ENCODE measurements around the gene ARHGAP8.

Gene ARHGAP8

DNA sequence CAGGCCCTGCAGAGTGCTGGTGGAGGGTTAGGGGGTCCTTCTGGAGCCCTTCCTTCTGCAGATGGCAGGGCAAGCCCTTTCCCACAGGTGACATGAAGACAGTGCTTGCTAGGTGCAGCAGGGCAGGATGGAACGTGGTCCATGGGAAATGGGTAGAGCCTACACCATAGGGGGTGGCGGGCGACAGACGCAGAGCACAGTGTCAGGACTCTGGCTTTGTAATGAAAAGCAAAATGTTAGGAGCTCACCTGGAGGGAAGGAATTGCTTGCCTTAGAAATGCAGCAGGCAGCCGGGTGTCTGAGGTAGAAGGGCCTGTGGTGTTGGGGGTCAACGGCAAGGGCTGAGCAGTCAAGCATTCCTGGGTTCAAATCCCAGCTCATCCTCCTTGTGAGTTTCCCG lies 54.9 kb downstream of the ARHGAP8 start:
- DNase-seq: no peak

DNA sequence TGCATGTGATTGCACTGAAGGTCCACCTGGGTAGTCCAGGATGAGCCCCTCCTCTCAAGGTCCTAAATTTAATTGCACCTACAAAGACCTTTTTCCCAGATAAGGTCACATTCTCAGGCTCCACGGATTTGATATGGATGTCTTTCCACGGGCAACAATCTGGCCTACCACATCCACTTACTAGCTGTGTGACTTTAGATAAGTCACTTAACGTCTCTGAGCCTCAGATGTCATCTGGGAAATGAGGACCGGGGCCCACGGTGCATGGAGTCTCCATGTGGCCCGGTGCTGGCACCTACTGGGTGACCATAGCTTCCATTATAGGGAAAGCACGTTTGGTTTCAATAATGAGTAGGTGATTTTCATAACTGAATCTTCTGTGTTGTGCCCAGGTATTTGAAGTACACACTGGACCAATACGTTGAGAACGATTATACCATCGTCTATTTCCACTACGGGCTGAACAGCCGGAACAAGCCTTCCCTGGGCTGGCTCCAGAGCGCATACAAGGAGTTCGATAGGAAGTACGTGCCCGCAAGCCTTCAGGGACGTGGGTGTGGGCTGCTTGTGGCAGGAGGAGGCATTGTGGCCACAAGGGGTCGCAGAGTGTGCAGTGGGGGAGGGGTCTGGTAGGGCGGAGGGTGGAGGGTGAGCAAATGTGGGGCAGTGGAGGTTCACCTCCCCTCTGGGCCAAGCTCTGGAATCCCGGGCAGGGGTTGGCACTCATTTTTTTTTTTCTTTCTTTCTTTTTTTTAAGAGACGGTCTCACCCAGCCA lies 55.7 kb downstream of the ARHGAP8 start:
- no peak for DNase-seq

DNA sequence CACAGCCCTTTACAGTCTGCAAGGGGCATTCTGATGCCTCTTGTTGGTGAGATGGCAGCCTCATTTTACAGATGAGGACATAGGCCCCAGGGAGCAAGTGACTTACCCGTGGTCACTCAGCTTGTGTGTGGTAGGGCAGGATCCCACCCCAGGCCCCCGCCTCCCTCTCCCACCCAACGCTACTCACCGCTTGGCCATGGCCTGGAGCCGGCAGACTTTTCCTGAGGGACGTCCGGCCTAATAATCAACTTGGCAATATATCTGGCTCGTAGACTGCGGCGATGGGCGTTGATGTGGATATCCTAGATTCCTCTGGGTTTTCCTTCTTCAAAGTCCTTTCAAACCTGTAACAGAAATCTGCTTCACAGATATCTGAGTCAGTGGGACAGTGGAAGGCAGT lies 57.1 kb downstream of the ARHGAP8 start:
- no peak for DNase-seq

- DNase-seq: no peak
Measured at GRCh38 chr22:44811141-44811540, 58.8 kb downstream of the ARHGAP8 start.

DNA sequence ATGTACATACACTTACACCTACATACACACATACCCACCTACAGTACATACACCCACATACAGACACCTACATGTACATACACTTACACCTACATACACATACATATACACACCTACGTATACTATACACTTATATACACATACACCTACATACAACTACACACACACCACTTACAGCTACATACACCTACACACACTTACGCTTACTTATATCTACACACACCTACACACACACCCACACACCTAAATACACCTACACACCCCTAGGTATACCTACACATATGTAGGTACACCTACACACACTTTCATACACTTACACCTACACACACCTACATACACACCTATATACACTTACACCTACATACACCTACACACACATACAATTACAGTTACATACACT lies 61.0 kb downstream of the ARHGAP8 start:
- DNase-seq: no peak

GRCh38 chr22:44814266-44815098 lies 62.1 kb downstream of the ARHGAP8 start:
- DNase-seq: no peak

GRCh38 chr22:44815099-44816070 lies 63.0 kb downstream of the ARHGAP8 start:
- DNase-seq: no peak

GRCh38 chr22:44816141-44816540 lies 63.8 kb downstream of the ARHGAP8 start:
- no peak for DNase-seq

DNA sequence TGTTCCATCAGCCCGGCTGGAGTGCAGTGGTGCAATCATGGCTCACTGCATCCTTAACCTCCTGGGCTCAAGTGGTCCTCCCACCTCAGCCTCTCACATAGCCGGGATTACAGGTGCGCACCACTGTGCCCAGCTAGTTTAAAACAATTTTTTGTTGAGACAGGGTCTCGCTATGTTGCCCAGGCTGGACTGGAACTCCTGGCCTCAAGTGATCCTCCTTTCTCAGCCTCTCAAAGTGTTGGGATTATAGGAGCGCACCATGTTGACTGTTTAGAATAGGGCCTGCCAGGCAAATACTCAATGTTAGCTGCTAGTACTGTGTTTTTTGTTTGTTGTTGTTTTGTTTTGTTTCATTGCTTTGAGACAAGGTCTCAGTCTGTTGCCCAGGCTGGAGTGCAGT lies 66.4 kb downstream of the ARHGAP8 start:
- DNase-seq: no peak

- no peak for DNase-seq
Measured at GRCh38 chr22:44819966-44820631, 67.7 kb downstream of the ARHGAP8 start.

DNA sequence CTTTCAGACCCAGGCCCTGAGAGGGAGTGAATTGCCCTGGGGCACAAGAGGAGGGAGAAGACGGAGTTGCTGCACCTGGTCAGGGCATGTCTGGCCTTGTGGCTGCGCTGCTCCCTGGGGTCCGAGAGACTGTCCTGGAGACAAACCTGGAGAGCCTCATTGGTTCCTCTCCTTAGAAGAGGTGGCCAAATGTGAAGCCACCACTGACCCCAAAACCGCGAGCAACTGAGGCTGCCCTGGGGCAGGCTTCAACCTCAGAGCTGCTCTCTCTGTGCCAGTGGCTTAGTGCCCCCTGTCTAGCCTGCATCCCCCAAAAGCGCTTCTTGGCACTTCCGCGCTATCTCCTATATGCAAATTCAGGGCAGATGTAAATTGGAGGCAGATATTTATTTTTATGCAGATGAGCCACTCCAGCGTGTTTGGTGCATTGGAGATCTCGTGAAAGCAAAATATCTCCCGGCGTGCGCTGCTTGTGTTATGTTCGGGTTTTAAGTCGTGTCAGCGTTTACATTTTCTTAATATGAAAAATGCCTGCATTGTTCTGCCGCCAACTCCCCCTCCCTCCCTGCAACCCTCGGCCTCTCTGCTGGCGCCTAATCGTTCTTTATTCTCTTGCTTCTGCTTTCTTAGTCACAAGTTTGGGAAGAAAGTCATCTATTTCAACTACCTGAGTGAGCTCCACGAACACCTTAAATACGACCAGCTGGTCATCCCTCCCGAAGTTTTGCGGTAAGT lies 69.5 kb downstream of the ARHGAP8 start:
- DNase-seq: no peak

GRCh38 chr22:44822534-44822933 lies 70.2 kb downstream of the ARHGAP8 start:
- DNase-seq: no peak

DNA sequence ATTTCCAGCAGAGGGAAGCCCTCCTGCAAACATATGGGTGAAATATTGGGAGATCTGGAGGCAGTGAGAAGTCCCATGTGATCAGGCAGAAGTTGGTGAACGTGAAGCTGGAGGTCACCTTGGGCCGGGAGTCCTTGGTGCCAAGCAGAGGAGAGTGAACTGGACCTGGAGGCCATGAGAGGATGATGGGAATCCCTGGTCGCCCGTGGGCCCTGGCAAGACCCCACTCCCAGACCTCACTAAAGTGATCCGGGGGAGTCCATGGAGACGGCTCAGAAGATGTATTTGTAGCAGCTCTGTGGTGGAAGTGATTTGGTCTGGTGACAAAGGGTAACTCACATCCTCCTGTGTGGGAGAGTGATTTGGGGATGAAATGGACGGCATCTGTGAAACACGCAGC lies 71.0 kb downstream of the ARHGAP8 start:
- DNase-seq: no peak

- DNase-seq: no peak
Measured at GRCh38 chr22:44823806-44824205, 71.4 kb downstream of the ARHGAP8 start.

DNA sequence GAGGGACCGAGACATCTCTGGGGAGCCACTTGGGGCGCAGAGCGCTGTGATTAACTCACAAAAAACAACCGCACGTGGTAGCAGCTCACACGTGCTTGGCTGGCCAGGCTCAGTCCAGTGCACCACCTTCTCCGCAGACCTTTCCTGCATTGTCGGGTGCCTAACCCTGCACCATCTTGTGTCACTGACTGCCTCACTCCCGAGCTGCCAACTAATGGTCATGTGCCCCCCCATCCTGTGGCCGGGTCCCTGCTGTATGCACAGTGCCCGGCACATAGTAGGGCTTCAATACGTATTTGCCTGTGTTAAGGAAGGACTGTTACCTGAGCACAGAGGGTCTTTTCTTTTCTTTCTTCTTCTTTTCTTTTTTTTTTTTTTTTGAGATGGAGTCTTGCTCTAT lies 71.9 kb downstream of the ARHGAP8 start:
- DNase-seq: no peak

DNA sequence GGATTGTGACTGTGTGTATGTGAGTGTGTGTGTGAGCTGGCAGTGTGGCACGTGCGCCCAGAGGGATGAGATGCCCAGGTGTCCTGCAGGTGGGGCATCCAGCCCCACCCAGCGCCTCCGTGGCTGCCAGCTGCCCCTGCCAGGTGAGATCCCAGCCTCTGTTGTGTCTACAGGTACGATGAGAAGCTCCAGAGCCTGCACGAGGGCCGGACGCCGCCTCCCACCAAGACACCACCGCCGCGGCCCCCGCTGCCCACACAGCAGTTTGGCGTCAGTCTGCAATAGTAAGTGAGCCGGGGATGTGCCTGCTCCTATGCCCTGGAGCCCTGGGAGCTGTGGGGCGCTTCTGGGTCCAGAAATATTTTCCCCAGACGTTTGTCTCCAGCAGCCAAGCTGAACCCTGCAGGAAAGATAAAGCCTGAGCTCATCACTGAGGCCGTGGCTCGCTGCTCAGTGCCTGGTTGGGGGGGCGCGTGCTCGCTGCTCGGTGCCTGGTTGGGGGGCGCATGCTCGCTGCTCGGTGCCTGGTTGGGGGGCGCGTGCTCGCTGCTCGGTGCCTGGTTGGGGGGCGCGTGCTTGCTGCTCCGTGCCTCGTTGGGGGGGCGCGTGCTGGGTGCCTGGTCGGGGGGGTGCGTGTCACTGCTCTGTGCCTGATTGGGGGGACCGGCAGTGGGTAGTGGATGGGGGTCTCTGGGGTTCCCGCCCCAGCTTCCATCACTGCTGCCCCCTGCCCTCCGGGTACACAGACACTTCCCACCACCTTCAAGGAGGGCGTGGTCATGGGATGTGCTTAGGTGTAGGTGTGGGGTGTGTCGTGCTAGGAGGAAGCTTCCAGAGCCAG lies 73.2 kb downstream of the ARHGAP8 start:
- DNase-seq: no peak

DNA sequence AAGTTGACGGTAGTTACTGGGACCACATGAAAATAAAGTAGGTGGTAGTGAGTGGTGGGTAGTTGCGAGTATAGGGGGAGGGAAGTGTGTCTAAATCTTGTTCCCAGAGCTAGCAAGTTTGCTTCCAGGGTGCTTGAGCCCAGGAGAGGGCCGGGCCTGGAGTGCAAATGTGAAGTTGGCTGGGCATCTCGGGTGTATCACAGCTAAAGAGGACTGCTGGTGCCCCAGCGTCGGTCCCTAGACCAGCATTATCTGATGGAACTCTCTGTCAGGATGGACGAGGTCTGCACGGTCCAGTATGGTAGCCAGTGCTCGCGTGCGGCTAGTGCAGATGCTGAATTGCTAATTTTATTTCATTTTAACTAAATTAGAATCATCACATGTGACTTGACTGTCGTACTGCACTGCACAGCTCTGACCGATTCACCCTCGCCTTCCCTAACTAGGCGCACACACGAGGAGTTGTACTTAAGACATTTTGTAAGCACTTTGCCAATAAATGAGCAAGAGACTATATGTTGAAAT lies 75.4 kb downstream of the ARHGAP8 start:
- DNase-seq: no peak

GRCh38 chr22:44828193-44828592 lies 75.8 kb downstream of the ARHGAP8 start:
- peak; percentile 15 to 30 for DNase-seq

DNA sequence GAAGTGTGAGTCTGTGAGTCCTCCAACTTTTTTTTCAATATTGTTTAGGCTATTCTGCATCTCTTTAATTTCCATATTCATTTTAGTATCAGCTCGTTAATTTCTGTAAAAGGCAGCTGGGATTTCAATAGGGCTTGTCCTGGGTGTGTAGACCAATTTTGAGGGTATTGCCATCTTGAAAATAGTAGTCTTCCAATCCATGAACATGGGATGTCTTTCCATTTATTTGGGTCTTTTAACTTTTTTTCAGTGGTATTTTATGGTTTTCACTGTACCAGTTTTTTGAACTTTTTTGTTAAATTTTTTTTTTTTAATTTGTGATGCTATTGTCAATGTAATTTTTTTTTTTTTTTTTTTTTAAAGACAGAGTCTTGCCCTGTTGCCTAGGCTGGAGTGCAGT lies 79.5 kb downstream of the ARHGAP8 start:
- no peak for DNase-seq

DNA sequence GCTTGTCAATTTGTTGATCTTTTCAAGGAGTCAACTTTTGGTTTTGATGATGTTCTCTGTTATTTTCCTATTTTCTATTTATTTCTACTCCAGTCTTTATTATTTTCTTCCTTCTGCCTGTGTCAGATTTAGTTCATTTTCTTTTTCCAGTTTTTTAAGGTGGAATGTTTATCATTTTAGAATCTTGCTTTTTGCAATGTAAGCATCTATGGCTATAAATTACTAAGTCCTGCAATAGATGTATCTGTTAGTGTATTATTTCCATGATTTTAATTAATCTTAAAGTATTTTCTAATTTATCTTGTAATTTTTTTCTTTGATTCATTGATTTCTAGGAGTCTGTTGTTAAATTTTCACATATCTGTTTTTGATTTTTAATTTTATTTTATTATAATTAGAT lies 81.7 kb downstream of the ARHGAP8 start:
- DNase-seq: no peak

GRCh38 chr22:44837481-44837880 lies 85.1 kb downstream of the ARHGAP8 start:
- DNase-seq: no peak

All from stimulated activated CD4-positive, alpha-beta T cell treated with anti-CD3 and anti-CD28 coated beads, Interleukin-2, amount 100 ng/mL, for 48 hours (primary cell).